Left ventricle myocardium inferior (tissue), 1 donor: Measurements from ENCODE around the gene ENO3. TPM values are rescaled to one million over a fixed set of nuclear protein-coding genes. Genes with fewer than 3 reads are reported as not detected.
"Not testable (repeated sequence)": the region's sequence is repeated elsewhere in the genome, so short reads cannot be mapped to it uniquely, and the experiment has no call there.

Source experiments
- DNase-seq: peaks from one replicate; pipeline ENCODE4 v3.0.0-alpha.2; 2020
- H3K27ac ChIP-seq: fragments of 200-600 bp; replicated peaks from 2 replicates; pipeline ENCODE4 v1.8.0; 2021
- H3K27me3 ChIP-seq: fragments of 200-600 bp; 2 replicates; pipeline ENCODE4 v1.8.0; 2021; ENCODE audit warnings: low read depth
- H3K36me3 ChIP-seq: fragments of 200-600 bp; 2 replicates; pipeline ENCODE4 v1.8.0; 2021
- H3K4me1 ChIP-seq: fragments of 200-600 bp; 2 replicates; pipeline ENCODE4 v1.8.0; 2021
- H3K4me3 ChIP-seq: fragments of 200-600 bp; 2 replicates; pipeline ENCODE4 v1.8.0; 2021; ENCODE audit warnings: mild to moderate bottlenecking, moderate library complexity
- H3K9me3 ChIP-seq: fragments of 200-600 bp; replicated peaks from 2 replicates; pipeline ENCODE4 v1.8.0; 2021
- CTCF ChIP-seq: fragments of 200-600 bp; IDR thresholded peaks from 2 replicates; pipeline ENCODE4 v1.8.0; 2021; ENCODE audit warnings: antibody characterized with exemption, mild to moderate bottlenecking, borderline replicate concordance
- intact Hi-C: fragments of 100-400 bp; cut with micrococcal nuclease; formaldehyde crosslinking; loops from one replicate; pipeline ENCODE4 v1.11.0; 2022
- total RNA-seq: library from RNA; stranded (reverse); fragmentation: NEBNext Ultra II Directional; extraction: Animal tissue kit (Norgen Biotek cat#: 25700); gene quantifications from one replicate; pipeline ENCODE4 v1.2.1, GENCODE V29; 2021
- donor health status: DM: no; HTN: yes; CAD: no; lungs with severe emphysema.

ENO3 gene
- total RNA-seq, 1 donor from 2014 or later: 827 TPM

DNA sequence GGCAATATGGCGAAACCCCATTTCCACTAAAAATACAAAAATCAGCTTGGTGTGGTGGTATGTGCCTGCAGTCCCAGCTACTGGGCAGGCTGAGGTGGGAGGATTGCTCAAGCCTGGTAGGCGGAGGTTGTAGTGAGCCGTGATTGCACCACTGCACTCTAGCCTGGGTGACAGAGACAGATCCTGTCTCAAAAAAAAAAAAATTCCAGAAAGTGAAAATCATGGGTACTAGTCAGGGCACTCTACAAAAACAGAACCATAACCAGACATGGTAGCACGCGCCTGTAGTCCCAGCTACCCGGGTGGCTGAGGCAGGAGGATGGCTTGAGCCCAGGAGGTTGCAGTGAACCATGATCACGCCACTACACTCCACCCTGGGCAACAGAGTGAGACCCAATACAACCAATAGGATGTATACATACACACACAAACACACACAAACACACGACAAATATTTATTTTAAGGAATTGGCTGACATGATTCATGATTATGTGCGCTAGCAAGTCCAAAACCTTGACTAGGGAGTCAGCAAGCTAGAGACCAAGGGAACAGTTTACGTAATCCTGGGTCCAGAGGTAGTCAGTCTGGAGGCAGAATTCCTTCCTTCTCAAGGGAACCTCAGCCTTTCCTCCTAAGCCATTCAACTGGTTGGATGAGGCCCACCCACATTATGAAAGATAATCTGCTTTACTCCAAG, 30.4 kb upstream of the ENO3 start:
- Histone ChIP-seq H3K36me3 (no peaks in the 10 kb centered on the region), H3K4me3 (no peak overlapping the region), H3K4me1 (no peaks in the 10 kb centered on the region), H3K27ac (no peak overlapping the region), H3K9me3 (no peaks in the 10 kb centered on the region), H3K27me3 (no peaks in the 10 kb centered on the region)
- intact Hi-C loops: no loop called here
- no peak for TF ChIP-seq CTCF
- DNase-seq: no peak

DNA sequence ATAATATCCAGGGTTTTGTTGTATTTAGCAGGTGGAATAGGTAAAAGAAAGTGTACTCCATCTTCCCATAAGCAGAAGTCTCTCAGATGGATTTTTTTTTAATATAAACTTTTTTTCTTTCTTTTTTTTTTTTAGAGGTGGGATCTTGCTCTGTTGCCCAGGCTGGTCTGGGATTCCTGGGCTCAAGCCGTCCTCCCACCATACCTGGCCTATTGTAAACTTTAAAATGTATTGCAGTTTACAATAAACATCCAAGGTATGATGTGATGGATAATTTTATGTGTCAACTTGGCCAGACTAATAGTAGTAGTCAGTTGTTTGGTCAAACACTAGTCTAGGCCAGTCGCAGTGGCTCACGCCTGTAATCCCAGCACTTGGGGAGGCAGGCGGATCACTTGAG, 29.6 kb upstream of the ENO3 start:
- no peaks in the 10 kb centered on the region for H3K36me3 ChIP-seq
- no peaks in the 10 kb centered on the region for H3K9me3 ChIP-seq
- H3K4me3 ChIP-seq: no peak overlapping the region
- no peak for DNase-seq
- intact Hi-C loops: no loop called here
- TF ChIP-seq CTCF: no peak
- no peak overlapping the region for H3K27ac ChIP-seq
- no peaks in the 10 kb centered on the region for H3K27me3 ChIP-seq
- H3K4me1 ChIP-seq: no peaks in the 10 kb centered on the region

DNA sequence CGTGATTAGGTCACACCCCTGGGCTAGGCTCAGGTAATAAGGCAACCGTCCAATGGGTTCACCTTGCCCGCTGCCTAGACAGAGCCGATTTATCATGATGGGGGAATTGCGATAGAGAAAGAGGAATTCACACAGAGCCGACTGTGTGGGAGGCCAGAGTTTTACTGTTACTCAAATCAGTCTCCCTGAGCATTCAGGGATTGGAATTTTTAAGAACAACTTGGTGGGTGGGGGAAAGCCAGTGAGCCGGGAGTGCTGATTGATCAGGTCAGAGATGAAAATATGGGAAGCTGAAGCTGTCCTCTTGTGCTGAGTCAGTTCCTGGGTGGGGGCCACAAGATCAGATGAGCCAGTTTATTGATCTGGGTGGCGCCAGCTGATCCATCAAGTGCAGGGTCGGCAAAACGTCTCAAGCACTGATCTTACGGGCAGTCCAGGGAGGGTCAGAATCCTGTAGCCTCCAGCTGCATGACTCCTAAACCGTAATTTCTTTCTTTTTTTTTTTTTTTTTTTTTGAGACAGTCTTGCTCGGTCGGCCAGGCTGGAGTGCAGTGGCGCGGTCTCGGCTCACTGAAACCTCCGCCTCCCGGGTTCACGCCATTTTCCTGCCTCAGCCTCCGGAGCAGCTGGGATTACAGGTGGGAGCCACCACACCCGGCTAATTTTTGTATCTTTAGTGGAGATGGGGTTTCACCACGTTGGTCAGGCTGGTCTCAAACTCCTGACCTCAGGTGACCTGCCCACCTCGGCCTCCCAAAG, 24.2 kb upstream of the ENO3 start:
- H3K9me3 ChIP-seq, H3K36me3 ChIP-seq, H3K4me3 ChIP-seq, H3K27ac ChIP-seq, H3K4me1 ChIP-seq, H3K27me3 ChIP-seq, DNase-seq, intact Hi-C loops: not testable (repeated sequence)

DNA sequence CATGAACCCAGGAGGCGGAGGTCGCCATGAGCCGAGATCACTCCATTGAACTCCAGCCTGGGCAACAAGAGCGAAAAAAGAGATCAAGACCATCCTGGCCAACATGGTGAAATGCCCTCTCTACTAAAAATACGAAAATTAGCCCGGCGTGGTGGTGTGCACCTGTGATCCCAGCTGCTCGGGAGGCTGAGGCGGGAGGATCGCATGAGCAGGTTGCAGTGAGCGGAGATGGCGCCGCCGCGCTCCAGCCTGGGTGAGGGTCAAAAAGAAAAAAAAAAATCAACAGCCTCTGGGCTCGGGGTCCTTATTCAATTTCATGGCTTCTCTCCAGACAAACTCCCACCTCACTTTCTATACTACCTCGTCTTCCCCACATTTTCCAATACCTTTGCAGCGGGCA, 22.0 kb upstream of the ENO3 start:
- Histone ChIP-seq H3K4me1 (peaks cover under 1% of the 10 kb centered on the region), H3K4me3 (no peak overlapping the region), H3K36me3 (no peaks in the 10 kb centered on the region), H3K9me3 (no peaks in the 10 kb centered on the region), H3K27ac (no peak overlapping the region), H3K27me3 (no peaks in the 10 kb centered on the region)
- DNase-seq: no peak
- TF ChIP-seq CTCF: no peak
- intact Hi-C loops: no loop called here

DNA sequence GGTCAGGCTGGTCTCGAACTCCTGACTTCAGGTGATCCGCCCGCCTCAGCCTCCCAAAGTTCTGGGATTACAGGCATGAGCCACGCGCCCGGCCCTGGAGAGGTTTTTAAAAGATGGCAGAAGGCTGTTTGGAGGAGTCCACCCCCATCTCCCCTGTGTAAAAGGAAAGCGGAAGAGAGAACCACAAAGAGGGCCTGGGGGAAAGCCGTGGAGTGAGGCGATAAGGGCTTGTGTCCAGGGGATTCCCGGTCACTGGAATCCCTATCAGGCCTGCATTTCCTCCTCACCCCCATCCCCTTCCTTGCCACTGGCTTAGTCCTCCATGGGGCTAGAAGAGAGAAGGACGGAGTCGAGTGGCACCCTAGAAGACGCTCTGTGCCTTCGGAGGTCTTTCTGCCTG, 19.0 kb upstream of the ENO3 start, which contains the start of gene GP1BA:
TSS of gene GP1BA (plus strand) at position 315 of the 400 bp plus-strand sequence. CDS start 328 bp downstream, outside the sequence.
- Histone ChIP-seq H3K27ac (no peak within 1 kb of the TSS), H3K9me3 (no peaks in the 10 kb centered on the region), H3K36me3 (peaks cover 11% of the 10 kb centered on the region), H3K27me3 (no peaks in the 10 kb centered on the region), H3K4me3 (no peak within 1 kb of the TSS), H3K4me1 (peaks cover 10% of the 10 kb centered on the region)
- no peak for DNase-seq
- intact Hi-C loops: no loop called here
- no peak for TF ChIP-seq CTCF

DNA sequence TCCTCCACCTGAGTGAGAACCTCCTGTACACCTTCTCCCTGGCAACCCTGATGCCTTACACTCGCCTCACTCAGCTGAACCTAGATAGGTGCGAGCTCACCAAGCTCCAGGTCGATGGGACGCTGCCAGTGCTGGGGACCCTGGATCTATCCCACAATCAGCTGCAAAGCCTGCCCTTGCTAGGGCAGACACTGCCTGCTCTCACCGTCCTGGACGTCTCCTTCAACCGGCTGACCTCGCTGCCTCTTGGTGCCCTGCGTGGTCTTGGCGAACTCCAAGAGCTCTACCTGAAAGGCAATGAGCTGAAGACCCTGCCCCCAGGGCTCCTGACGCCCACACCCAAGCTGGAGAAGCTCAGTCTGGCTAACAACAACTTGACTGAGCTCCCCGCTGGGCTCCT, 18.2 kb upstream of the ENO3 start:
- Histone ChIP-seq H3K4me3 (no peak overlapping the region), H3K27me3 (no peaks in the 10 kb centered on the region), H3K27ac (no peak overlapping the region), H3K4me1 (peaks cover 15% of the 10 kb centered on the region), H3K36me3 (peaks cover 19% of the 10 kb centered on the region), H3K9me3 (no peaks in the 10 kb centered on the region)
- DNase-seq: no peak
- TF ChIP-seq CTCF: no peak
- intact Hi-C loops: no loop called here
